Peyer's patch (tissue), 4 donors: ENCODE measurements around the gene INTS6L.

ENCODE experiments used
- CTCF ChIP-seq, 6 experiments: fragments of 450-650 bp in 4 of 6; fragments of 200-600 bp in 2 of 6; sonication (generic) in 1 of 6; IDR thresholded peaks; one replicate each; pipeline ENCODE4 v1.5.1; 2017 to 2019; ENCODE audit warnings: antibody characterized with exemption in 6 of 6, mild to moderate bottlenecking in 3 of 6, moderate library complexity in 1 of 6
- POLR2A ChIP-seq, 2 donors: fragments of 450-650 bp; IDR thresholded peaks; one replicate each; pipeline ENCODE4 v1.5.1; 2017; ENCODE audit warnings: antibody characterized with exemption in 2 of 2, mild to moderate bottlenecking in 2 of 2, moderate library complexity in 2 of 2

- no peak for TF ChIP-seq CTCF (IDR thresholded peaks at IDR 0.05)
- TF ChIP-seq POLR2A (IDR thresholded peaks at IDR 0.05), result no peak
Measured at GRCh38 chrX:135544338-135544948, 24.0 kb downstream of the INTS6L start.
